ENCODE data around the gene AXIN2. TPM values are rescaled to one million over a fixed set of nuclear protein-coding genes. Genes with fewer than 3 reads are reported as not detected.

AXIN2 gene, protein sequence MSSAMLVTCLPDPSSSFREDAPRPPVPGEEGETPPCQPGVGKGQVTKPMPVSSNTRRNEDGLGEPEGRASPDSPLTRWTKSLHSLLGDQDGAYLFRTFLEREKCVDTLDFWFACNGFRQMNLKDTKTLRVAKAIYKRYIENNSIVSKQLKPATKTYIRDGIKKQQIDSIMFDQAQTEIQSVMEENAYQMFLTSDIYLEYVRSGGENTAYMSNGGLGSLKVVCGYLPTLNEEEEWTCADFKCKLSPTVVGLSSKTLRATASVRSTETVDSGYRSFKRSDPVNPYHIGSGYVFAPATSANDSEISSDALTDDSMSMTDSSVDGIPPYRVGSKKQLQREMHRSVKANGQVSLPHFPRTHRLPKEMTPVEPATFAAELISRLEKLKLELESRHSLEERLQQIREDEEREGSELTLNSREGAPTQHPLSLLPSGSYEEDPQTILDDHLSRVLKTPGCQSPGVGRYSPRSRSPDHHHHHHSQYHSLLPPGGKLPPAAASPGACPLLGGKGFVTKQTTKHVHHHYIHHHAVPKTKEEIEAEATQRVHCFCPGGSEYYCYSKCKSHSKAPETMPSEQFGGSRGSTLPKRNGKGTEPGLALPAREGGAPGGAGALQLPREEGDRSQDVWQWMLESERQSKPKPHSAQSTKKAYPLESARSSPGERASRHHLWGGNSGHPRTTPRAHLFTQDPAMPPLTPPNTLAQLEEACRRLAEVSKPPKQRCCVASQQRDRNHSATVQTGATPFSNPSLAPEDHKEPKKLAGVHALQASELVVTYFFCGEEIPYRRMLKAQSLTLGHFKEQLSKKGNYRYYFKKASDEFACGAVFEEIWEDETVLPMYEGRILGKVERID
- total RNA-seq, result 0.24 TPM in 1 of 2 replicates, not detected in the other

DNA sequence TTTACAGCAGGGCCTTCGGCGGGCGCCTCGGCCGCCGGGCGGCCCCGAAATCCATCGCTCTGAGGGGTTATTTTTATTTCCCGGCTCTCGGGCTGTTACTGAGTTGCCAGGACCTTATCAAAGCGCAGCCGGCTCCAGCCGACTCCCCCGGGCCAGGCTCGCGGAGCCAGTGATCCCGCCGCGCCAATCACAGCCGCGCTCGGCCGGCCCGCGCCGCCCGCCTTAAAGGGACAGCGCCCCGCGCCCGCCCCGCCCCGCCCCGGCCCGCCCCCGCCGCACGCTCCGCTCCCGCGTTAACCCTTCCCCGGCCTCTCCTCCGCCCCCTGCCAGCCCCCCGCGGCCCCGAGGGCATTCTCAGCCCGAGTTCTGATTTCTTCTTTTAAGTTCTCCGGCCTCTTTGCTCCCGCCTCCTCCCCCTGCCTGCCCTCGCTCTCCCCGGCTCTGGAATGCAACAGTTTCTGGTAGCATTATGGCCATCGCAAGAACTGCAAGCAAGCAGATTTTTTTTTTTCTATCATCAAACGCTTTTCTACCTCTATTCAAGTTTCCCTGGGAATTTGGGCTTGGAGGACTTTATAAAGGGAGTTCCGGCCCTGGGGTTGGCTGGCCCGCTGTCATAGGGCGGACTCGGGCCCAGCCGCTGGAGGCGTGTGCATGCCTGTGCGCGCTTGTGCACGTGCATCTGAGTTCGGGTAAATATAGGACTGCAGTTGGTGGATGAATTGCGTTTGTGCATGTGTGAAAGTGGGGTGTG is at the start of gene AXIN2:
TSS of gene AXIN2 (minus strand) at position 197 of the 754 bp plus-strand sequence. CDS start 3,028 bp downstream, outside the sequence.

Data from tracheal epithelial cell (primary cell).